Adrenal gland (tissue), 5 donors: ENCODE results near the gene OR2C3.

Source experiments
- CTCF ChIP-seq, 6 experiments: fragments of 450-650 bp in 4 of 6; fragments of 200-600 bp in 2 of 6; sonication (generic) in 1 of 6; IDR thresholded peaks; 1 replicate in 5 of 6; 2 replicates in 1 of 6; pipeline versions ENCODE4 v1.5.1 to v1.8.0; 2016 to 2021; ENCODE audit warnings: antibody characterized with exemption in 6 of 6, mild to moderate bottlenecking in 2 of 6, moderate library complexity in 1 of 6
- POLR2A ChIP-seq, 2 donors: fragments of 450-650 bp; IDR thresholded peaks; one replicate each; pipeline ENCODE4 v1.6.1; 2017; ENCODE audit warnings: antibody characterized with exemption in 2 of 2, mild to moderate bottlenecking in 2 of 2, moderate library complexity in 1 of 2
- donor health status: DM: no; HTN: no; CAD: no.

- no peak for TF ChIP-seq CTCF (IDR thresholded peaks at IDR 0.05)
- TF ChIP-seq POLR2A (IDR thresholded peaks at IDR 0.05) = no peak
These were observed 11.9 kb upstream of the OR2C3 start for GRCh38 chr1:247548092-247548491.
